GM12801 (cell line): ENCODE measurements around the gene RPRM.

ENCODE experiments used
- TF ChIP-seq, protein P1 (sequence below): IDR thresholded peaks from one replicate; pipeline ENCODE4 v1.5.1; 2011; ENCODE audit warnings: control low read depth; ENCODE audit not compliant: insufficient read length; ENCODE audit errors: extremely low read depth

RPRM gene

DNA sequence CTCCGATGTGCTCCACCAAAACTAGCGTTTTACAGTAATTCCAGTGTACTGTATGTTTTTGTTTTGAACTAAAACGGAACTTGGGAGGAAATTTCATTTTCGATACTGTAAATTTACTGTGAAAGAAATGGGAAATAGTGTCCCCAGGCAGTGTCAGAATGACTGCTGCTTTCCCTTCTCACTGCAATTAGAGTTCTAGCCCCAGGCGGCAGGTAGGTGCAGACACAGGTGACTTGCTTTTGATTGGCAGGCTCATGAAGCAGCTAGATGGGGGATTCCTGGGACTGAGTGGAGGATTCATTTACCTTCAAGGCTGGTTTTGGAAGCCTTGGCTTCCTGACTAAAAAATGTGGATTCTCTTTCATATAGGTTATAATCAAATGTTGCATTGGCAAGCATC lies 27.0 kb downstream of the RPRM start:
- TF ChIP-seq, protein P1, sequence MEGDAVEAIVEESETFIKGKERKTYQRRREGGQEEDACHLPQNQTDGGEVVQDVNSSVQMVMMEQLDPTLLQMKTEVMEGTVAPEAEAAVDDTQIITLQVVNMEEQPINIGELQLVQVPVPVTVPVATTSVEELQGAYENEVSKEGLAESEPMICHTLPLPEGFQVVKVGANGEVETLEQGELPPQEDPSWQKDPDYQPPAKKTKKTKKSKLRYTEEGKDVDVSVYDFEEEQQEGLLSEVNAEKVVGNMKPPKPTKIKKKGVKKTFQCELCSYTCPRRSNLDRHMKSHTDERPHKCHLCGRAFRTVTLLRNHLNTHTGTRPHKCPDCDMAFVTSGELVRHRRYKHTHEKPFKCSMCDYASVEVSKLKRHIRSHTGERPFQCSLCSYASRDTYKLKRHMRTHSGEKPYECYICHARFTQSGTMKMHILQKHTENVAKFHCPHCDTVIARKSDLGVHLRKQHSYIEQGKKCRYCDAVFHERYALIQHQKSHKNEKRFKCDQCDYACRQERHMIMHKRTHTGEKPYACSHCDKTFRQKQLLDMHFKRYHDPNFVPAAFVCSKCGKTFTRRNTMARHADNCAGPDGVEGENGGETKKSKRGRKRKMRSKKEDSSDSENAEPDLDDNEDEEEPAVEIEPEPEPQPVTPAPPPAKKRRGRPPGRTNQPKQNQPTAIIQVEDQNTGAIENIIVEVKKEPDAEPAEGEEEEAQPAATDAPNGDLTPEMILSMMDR, result no peak

DNA sequence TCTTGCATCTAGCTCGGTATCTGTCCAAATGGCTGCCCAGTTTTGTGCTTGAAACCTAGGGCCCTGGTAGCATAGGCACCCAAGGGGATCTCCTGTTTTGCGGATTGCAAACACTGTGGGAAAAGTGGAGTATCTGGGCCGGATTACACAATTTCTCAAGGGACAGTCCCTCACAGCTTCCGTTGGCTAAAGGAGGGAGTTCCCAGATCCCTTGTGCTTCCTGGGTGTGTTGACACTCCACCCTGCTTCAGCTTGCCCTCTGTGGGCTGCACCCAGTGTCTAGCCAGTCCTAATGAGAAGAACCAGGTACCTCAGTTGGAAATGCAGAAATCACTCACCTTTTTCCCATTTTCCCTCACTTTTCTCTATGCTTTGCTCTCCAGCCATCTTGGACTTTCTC lies 35.5 kb downstream of the RPRM start:
- TF ChIP-seq, protein P1, result no peak

DNA sequence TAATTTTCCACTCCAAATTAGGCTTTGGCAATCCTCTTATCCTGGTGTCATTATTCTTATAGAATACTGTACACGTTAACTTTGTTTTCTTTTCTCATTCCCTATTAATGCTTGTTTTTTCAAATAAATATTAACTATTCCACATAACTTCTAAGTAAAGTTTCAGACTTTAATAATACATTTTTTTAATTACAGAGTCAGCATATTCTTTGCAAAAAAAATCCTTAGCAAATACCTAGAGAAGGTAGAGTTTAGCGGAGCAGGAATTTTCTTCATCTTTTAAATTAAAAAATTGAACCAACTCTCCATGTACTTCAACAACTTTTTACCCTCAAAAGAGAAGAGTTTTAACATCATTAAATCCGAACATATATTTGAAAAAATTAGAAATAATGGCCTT lies 45.2 kb downstream of the RPRM start:
- TF ChIP-seq, protein P1, result no peak

DNA sequence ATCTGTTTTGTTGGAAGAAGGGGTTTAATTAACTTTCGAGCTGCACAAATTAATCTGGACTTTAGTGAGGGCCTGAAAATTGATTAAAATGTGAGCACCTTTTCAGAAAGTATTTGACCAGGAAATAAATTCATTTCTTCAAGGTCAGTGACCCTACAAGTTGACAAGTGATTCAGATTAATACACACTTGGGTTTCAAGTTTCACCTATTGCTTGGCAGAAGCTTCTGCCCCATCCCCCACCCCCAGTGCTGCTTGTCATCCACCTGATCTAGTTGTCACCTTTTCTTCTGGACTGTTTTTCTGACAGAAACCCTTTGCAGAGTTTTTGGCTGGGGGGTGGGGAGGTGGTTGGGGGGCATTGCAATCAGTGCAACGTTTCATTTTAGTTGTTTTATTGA lies 46.2 kb downstream of the RPRM start:
- TF ChIP-seq, protein P1, result no peak

DNA sequence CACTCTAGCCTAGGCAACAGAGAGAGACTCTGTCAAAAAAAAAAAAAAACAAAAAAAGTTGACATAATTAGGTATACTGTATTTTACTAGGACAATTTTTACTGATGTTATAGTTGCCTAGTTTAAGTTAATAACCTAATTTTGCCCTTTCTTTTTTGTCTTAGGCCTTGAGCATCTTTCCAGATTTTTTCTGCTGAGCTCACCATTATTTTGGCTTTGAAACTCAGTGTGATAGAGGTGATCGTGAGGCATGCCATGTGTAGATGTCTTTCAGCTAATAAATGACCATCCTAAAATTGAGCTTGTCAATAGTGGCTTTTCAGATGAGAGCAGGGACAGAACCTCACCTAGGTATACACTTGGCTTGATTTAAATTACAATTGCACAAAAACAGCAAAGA lies 47.4 kb downstream of the RPRM start:
- TF ChIP-seq, protein P1, result no peak
